Stimulated activated CD4-positive, alpha-beta T cell treated with anti-CD3 and anti-CD28 coated beads, Interleukin-1b, Interleukin-23, amount 100 ng/mL, for 1 hour (primary cell): ENCODE measurements around the gene PCLAF.
"Not testable (repeated sequence)": the region's sequence is repeated elsewhere in the genome, so short reads cannot be mapped to it uniquely, and the experiment has no call there.

Experiments used
- DNase-seq, 2 donors: peaks; one replicate each; pipeline ENCODE4 v3.0.0-alpha.2; 2020; ENCODE audit warnings: low read depth in 2 of 2

PCLAF gene

GRCh38 chr15:64369078-64369607 is 12.1 kb downstream of the PCLAF start:
- no peak for DNase-seq

GRCh38 chr15:64361259-64361658 is 20.0 kb downstream of the PCLAF start:
- no peak for DNase-seq

- no peak for DNase-seq
Observed at GRCh38 chr15:64356710-64357040, 24.6 kb downstream of the PCLAF start.

GRCh38 chr15:64355944-64356709 is 25.1 kb downstream of the PCLAF start, which contains the start of gene CSNK1G1:
Gene CSNK1G1 (minus strand): TSS chr15:64356173. CDS start chr15:64300499, 55,674 bp downstream.
- peak; percentile 76 to 84 for DNase-seq

GRCh38 chr15:64355348-64355943 is 25.8 kb downstream of the PCLAF start:
- no peak for DNase-seq

- no peak for DNase-seq
Observed at GRCh38 chr15:64354688-64355344, 26.4 kb downstream of the PCLAF start.

- no peak for DNase-seq
Observed at GRCh38 chr15:64351265-64351664, 30.0 kb downstream of the PCLAF start.

GRCh38 chr15:64349375-64349774 is 31.9 kb downstream of the PCLAF start:
- no peak for DNase-seq

GRCh38 chr15:64348455-64348854 is 32.8 kb downstream of the PCLAF start:
- DNase-seq = no peak

GRCh38 chr15:64346242-64346641 is 35.0 kb downstream of the PCLAF start:
- DNase-seq = not testable (repeated sequence)

GRCh38 chr15:64344651-64345294 is 36.5 kb downstream of the PCLAF start:
- DNase-seq = no peak

GRCh38 chr15:64343841-64344240 is 37.4 kb downstream of the PCLAF start:
- no peak for DNase-seq

- no peak for DNase-seq
Observed at GRCh38 chr15:64343222-64343621, 38.0 kb downstream of the PCLAF start.

- DNase-seq = no peak
Observed at GRCh38 chr15:64341961-64342360, 39.3 kb downstream of the PCLAF start.

- no peak for DNase-seq
Observed at GRCh38 chr15:64340355-64340754, 40.9 kb downstream of the PCLAF start.

GRCh38 chr15:64337761-64338160 is 43.5 kb downstream of the PCLAF start:
- no peak for DNase-seq

GRCh38 chr15:64333986-64334929 is 47.0 kb downstream of the PCLAF start:
- peak in 1 of 2 donors; percentile 12 for DNase-seq

- no peak for DNase-seq
Observed at GRCh38 chr15:64333516-64333915, 47.7 kb downstream of the PCLAF start.

- DNase-seq = not testable (repeated sequence)
Observed at GRCh38 chr15:64331668-64332067, 49.6 kb downstream of the PCLAF start.

GRCh38 chr15:64326975-64327374 is 54.3 kb downstream of the PCLAF start:
- DNase-seq = not testable (repeated sequence)

GRCh38 chr15:64326458-64326857 is 54.8 kb downstream of the PCLAF start:
- DNase-seq = not testable (repeated sequence)
